Stimulated activated CD4-positive, alpha-beta T cell treated with anti-CD3 and anti-CD28 coated beads, Interleukin-2, amount 100 ng/mL, for 4 hours (primary cell): ENCODE measurements around the gene AIP.
"Not testable (repeated sequence)": the region's sequence is repeated elsewhere in the genome, so short reads cannot be mapped to it uniquely, and the experiment has no call there.

Source experiments
- DNase-seq: peaks from one replicate; pipeline ENCODE4 v3.0.0-alpha.2; 2020; ENCODE audit warnings: low read depth

The AIP gene

GRCh38 chr11:67507242-67507863 is 24.5 kb downstream of the AIP start:
- DNase-seq: no peak

DNA sequence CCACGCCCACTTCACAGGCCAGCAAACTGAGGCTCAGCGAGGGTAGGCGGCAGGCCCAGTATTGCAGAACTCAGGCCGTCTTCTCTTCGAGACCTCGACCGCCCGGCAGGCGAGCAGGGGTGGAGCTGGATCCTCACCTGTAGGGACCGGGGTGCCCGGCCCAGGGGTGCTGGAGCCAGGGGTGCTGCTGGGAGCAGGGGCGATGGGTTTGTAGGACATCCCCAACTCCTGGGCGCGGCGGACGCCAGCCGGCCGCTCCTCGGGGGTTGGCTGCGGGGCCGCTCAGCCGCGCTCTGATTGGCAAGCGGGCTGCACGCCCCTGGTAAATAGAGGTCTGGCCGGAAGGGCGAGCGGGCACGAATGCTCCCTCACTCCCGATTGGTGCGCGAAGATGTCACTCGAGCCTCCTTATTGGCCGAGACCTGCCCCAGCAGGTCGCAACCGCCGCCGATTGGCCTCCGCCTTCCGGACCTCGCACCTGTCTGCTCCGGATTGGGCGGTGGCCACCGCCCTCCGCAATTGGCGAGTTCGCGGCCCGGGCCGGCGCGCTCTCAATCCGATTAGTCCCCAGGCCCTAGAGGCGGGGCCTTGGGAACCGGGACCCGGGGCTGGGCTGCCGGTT is 25.1 kb downstream of the AIP start, which contains the start of gene CDK2AP2:
TSS of gene CDK2AP2 (minus strand) at position 299 of the 622 bp plus-strand sequence. CDS start at position 219, 80 bp downstream.
- peak; percentile 95 for DNase-seq

GRCh38 chr11:67508486-67509121 is 25.8 kb downstream of the AIP start:
- DNase-seq: peak; percentile 98

- DNase-seq: no peak
These were observed 27.2 kb downstream of the AIP start for GRCh38 chr11:67510023-67510345.

- not testable (repeated sequence) for DNase-seq
These were observed 28.7 kb downstream of the AIP start for GRCh38 chr11:67511558-67511957.

GRCh38 chr11:67514116-67514515 is 31.3 kb downstream of the AIP start:
- DNase-seq: no peak

DNA sequence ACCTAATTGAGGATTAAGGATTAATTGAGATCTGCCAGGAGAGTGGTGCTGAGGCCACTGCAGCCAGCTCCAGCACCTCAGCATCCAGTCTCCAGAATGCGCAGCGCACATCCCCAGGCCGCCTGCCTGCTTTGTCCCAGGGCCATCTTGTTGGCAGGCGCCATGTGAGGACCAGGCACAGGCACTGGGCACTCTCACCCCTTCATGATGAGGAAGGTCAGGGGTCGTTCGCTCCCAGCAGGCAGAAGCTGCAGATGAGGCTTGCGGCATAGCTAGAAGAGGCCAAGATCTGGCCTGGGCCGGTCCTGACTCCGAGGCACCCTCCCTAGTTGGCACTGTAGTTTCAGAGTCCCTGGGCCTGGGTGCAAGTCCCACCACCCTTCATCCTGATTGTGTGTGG is 34.0 kb downstream of the AIP start:
- no peak for DNase-seq

DNA sequence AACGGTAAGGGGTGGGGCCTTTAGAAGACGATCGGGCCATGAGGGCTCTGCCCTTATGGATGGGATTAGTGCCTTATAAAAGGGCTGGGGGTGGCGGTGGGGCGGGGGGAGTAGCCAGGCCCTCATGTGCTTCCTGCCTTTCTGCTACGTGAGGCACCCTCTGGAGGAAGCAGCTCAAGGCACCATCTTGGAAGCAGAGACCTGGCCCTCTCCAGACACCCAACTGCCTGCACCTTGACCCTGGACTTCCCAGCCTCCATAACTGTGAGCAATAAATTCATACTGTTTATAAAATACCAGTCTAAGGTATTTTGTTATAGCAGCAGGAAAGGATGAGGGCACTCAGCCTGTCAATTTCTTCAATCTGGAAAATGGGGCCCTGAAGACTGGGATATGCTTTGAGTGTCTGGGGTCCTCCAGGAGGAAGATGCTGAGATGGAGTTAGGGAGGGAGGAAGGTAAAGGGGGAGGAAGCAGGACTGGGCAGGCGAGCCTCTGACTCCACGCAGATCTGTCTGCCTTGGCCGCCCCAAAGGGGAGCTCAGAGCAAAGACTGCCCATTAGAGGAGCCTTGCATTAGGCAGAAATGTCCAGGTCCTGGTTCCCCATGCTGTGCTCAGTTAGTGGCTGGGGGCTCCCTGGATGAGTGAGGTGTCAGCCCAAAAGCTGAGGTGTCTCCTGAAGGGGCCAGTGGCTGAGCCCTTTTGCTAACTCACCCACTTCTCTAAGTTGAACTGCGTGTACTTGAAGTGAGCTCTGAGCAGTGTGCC is 35.1 kb downstream of the AIP start:
- no peak for DNase-seq

DNA sequence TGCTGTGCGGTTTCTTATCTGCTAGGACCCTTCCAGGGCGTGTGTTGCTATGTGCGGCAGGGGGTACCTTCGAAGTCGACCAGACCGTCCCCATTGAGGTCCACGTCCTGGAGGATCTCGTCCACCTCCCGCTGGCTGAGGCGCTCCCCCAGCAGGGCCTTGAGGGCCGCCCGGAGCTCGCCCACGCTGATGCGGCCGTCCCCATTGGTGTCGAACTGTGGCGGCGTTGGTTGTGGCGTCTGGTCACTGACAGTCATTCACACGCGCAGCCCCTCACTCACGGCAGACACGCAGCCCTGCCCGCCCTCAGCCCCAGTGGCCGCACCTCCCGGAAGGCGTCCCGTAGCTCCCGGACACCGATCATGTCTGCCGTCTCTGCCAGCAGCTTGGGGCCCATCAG is 36.9 kb downstream of the AIP start:
- no peak for DNase-seq

GRCh38 chr11:67520856-67521824 is 38.3 kb downstream of the AIP start:
- DNase-seq: no peak

DNA sequence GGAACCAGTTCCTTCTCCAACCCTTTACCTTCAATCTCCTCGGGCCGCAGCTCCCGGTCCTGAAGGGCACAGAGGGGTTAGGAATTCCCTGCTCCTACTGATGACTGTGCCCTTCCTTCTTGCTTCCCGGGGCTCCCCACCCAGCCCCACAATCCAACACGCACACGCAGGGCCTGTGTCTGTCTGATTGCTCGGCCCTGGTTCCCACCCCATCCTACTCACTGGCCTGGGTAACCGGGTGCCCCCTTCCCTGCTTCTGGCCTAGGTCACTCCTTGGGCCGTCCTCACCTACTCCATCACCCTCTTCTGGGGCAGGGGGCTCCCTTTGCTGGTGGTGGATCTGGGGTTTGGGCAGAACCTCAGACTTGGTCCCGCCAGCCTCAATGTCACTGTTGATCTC is 39.1 kb downstream of the AIP start:
- DNase-seq: no peak

DNA sequence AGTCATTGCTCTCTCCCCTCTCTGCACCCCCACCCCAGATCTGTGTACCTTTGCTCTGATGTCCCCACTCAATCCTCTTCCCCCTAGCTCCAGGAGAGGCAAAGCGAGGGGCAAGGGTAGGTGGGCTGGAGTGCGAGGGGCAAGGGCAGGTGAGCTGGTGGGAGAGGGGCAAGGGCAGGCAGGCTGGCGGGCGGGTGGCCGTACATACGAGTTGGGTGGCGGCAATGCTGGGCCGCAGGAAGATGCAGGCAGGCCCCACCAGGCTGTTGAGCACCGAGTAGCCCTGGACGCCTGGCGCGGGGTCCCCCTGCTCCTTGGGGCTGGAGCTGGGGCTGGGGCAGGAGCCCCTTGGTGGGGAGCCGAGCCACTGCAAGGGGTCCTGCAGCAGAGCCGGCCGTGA is 39.5 kb downstream of the AIP start:
- DNase-seq: no peak

- DNase-seq: no peak
These were observed 40.2 kb downstream of the AIP start, which contains the start of gene CABP2 for GRCh38 chr11:67522844-67523555. CABP2 (minus strand) TSS chr11:67523446; CDS start chr11:67523326, 120 bp downstream.

GRCh38 chr11:67523556-67524479 is 41.0 kb downstream of the AIP start:
- DNase-seq: no peak

- DNase-seq: no peak
These were observed 41.6 kb downstream of the AIP start for GRCh38 chr11:67524480-67524808.

DNA sequence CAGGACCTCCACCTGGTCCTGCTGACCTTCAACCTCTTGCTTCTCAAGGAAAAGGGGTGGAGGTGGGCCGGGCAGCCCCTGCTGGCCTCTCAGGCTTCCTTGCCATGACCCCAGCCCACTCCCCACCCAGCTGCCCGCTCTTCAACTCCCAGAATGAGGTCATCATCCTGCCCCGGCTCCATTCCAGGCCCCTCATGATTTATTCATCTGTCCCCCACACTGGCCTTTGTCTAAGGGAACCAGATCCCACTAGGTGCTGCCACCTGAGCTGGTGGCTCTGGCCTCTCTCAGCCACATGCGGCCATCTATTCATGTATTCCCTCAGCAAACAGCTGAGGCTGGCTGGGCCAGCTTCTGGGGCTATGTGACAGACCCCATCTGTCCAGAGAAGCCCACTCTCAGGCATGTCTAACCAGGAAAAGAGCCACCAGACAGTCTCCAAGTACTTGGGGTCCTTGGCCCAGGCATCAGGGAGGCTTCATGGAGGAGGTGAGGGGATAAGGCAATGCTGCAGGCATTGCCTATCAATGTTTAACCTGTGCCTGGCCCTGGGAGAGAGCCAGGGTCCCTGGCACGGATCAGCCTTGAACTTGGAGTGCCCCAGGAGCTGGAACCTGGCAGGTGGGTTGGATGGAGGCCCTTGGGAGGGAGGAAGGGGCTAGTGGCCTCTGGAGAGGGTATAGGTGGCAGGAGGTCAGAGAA is 42.6 kb downstream of the AIP start:
- no peak for DNase-seq

- DNase-seq: no peak
These were observed 45.5 kb downstream of the AIP start for GRCh38 chr11:67528376-67528775.

- DNase-seq: no peak
These were observed 47.4 kb downstream of the AIP start for GRCh38 chr11:67530282-67530592.

DNA sequence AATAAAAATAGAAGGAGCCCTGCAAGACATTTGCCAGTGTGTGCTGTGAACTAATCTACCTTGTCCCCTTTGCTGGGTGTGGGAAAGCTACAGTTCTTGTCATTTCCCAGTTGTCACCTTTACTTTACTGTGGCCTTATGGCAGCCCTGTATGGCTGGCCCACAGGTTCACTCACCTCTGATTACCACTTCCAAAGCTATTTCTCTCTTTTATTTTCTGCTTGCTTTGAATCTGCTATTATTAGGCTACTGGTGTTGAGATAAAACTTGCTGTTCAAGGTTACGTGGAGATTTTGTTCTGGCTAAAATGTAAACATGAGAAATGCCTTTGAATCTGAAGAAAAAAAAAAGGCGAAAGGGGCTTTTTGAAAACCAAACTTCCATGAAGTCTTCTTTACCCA is 50.1 kb downstream of the AIP start:
- DNase-seq: no peak
